HG02610 (cell line): ENCODE measurements around the gene GPRC5D.

Experiments used
- ATAC-seq: cut with Tn5 transposase; IDR thresholded peaks from one replicate; pipeline ENCODE4 v1.9.1; 2021; ENCODE audit warnings: mild to moderate bottlenecking, moderate library complexity; ENCODE audit not compliant: unreplicated experiment

GPRC5D gene

DNA sequence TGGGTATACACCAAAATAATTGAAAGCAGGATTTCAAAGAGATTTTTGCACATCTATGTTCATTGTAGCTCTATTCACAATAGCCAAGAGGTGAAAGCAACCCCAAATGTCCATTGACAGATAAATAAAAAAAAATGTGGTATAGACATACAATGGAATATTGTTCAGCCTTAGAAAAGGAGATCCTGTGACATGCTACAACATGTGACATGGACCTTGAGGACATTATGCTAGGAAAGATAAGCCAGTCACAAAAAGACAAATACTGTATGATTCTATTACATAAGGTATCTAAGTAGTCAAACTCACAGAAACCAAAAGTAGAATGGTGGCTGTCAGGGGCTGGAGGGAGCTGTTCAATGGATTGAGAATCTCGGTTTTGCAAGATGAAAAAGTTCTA, 12.1 kb downstream of the GPRC5D start:
- ATAC-seq = no peak

DNA sequence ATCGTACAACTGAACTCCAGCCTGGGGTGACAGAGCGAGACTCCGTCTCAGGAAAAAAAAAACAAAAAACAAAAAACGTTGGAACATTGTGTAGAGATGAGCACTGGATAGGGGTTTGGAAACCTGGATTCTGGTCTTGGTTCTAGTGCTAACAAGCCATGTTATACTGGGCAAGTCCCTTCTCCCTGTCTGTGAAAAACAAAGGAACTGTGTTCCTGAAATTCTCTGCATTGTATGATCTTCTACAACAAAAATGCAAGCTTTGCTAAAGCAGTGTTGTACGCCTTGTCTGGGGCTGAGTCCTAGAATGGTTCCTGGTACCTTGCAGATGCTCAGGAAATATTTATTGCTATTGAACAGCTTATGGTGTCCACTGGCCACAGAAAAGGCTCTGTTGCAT, 13.4 kb downstream of the GPRC5D start:
- ATAC-seq = no peak

DNA sequence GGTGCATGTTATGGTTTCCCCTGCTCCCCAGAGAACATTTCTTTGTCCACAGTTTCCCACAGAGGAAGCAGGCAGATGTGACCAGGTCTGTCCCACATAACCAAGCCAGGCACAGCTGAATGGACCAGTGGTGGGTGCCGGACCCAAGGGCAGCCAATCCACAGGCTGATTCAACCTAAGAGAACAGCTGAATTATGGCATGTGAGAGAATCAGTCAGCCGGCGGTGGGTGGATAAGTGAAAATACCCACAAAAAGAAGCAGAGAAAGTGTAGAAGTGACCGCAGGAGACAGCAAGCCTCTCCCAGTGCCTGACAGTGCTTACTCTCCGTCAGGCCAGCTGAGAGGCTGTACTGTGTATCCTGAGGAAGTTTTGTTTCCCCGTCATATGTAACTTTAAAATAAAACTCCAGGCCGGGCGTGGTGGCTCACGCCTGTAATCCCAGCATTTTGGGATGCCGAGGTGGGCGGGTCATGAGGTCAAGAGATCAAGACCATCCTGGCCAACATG, 14.9 kb downstream of the GPRC5D start:
- no peak for ATAC-seq

DNA sequence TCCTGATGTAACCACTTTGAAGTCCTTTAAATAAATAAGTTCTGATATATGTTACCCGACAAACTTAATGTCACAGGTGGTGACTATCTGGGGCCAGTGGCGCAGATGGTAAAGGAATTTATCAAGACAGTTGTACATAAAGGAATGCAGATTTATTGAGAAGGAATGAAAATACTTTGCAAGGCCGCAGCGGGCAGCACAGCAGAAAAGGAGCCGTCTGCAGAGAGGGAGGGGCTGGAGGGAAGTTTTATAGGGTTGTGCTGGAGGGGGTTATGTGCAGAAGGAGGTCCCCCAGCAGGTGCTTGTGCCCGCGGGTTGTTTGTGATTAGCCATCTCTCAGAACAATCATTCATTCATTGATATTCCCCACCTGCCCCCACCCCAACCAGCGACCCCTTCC, 17.4 kb downstream of the GPRC5D start:
- no peak for ATAC-seq

DNA sequence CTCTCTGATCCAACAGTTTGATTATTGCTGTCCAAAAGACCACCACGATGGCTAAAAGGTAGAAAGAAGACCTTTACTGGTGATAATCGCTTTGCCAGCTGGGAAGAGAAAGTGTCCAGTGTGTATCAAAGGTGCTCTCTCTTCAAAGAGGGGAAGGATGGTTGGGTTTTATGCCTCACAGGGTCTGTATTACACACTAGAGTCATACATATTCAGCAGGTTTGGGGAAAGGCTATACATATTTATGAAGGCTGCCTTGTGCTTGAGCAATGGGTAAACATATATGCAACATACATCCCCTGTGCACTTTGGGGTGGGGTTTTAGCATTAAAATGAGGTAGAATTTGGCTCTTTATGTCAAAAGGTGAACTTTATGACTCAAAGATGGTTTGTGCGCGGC, 18.2 kb downstream of the GPRC5D start:
- no peak for ATAC-seq

DNA sequence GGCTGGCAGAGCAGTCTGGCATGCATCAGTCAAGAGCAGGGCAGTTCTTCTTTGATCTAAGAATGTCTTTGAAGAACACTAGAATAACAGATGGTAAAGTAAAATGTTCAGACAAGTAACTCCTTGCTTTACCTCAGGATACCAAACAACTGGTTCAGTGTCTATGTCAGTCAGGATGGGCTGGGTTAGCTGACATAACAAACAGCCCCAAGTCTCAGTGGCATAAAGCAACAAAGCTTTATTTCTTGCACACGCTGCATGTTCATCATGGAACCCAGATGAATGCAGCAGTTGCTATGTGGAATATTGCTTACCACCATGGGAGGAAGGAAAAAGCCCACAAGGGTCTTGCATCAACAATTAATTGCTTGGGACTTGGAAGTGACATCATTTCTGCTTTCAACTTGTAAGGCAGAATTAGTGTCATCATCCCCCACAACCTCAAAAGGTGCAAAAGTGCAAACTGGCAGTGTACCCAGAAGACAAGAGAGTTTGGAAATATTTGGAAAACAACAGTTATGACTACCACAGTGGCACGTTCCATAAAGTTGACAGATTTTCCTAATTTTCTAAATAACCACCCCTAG, 21.2 kb downstream of the GPRC5D start:
- ATAC-seq = no peak

DNA sequence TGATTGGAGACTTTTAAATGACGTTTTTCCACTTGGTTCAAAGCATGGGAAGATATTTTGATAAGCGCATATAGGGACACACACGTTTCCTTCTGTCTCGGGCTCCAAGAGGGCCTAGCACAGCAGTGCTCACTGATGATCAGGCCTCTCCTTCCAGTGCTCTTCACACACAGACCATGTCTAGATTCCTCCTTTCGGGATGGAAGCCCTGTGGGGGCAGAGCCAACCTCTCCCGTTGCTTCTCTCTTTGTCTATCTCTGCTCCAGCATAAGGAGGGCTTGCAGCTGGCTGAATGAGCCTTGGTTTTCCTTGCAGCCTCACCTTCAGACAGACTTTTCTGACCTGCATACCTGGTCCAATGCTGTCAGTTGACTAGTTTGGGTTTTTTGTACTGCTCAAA, 22.3 kb downstream of the GPRC5D start:
- no peak for ATAC-seq

DNA sequence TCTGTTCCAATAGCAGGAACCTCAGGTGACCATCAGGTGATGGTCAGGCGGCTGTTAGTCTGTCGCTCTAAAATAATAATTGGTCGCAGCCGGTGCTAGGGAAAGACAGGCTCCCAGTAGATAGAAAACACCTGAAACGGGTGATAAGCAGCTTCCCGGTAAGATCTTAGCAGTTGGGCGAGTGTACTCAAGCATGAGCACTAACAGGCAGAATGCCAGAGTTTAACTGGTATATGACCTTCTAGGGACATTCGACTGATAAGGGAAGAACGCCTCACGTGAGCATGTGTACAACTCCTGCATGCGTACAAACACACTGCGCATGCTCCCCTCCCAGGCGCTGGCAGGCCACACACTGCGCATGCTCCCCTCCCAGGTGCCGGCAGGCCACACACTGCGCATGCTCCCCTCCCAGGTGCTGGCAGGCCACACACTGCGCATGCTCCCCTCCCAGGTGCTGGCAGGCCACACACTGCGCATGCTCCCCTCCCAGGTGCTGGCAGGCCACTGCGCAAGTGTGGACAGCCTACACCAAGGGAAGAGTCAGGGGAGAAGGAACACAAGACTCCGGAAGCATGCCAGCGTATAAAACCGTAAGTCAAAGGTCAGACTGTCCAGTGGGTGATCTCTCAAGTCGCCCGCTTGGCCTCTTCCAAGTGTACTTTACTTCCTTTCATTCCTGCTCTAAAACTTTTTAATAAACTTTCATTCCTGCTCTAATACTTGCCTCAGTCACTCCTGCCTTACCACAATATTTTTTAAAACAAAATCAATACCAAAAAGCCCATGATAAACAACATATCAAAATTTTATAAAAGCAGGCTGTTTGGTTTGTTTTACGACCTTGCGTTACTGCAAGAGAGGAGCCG, 24.5 kb downstream of the GPRC5D start:
- ATAC-seq = peak; percentile 76

DNA sequence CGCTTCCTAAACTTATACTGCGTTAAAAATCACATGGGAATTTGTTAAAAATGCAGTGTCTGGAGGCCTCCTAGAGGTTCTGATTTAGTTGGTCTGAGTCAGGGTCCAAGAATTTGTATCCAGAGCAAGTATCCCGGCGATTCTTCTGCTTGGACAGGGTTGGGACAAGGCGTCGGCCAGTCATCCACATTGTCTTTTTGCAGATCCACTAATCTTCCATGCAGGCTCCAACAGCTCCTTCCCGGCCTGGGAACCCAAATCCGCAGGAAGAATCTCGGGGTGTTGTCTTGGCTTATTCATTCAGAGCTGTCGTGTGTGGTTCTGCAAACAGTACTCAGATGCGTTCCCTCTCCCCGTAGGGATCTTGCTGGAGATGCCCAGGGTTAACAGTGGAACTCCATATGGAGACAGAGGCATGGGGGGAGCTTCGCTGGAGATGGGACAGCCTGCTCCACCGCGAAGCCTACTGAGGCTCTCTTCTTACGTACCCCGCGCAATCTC, 25.3 kb downstream of the GPRC5D start:
- ATAC-seq = no peak

DNA sequence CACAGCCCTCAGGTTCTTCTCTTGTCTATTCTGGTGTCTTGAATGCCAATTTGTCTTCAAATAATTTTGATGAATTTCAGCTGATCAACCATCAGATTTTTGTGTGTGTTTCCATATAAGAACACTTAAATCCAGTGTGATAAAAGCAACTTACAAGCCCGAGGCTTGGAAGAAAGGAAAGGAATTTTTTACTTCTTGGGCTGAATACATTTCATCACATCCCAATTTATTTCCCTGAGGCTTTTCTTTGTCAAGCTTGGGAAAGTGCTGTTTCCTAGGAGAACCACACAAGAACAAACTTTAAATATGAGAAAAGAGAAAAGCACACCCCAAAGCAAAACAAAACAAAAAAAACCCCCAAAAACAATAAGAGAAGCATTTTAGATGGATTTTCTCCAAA, 26.6 kb downstream of the GPRC5D start:
- no peak for ATAC-seq

DNA sequence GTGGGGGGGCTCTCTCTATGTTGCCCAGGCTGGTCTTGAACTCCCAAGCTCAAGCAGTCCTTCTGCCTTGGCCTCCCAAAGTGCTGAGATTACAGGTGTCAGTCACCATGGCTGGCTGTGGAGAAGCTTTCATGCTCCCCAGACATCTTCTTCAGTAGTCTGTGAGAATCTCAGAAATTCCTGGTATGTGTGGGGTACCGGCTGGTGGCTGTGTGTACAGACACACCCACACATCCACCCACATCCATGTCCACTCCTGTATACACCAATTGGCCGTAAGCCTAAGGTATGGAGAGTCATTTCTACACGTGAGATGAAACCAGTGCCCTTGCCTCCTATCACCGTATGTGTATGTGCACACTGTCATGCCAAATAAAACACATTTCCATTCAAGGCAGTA, 27.8 kb downstream of the GPRC5D start:
- no peak for ATAC-seq

DNA sequence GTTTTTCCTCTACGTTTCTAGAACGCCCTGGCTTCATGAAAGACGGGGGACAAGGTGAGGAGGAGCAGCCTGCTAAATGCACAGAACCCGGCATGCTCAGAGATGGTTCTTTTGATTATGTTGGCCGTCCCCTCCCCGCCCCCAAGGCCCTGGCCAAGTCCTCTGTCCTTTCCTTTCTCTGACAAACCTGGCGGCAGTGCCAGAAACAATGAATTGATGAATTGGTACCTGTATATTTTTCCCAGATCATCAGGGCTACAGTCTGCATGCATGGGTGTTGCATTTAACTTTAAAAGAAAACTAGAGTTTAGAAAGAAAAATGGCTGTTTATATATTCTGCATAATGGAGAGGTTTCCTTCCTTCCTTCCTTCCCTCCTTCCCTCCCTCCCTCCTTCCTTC, 29.0 kb downstream of the GPRC5D start:
- no peak for ATAC-seq

DNA sequence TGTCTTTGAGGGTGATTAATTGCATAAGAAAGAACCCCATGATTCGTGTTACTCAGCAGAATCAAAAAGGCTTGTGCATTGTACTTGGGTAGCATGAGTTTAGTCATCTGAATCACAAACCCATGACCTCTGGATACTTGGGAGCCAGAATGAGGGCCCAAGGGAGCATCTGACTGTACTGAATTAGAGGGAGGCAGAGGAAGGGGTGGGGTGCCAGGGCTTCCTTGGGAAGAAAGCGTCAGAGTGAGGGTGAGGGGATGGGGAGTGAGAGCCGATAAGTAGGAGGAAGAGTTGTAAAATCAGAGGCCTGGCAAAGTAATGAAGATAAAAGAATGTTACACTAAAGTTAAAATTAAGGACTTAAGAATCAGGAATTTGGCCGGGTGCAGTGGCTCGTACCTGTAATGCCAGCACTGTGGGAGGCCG, 29.8 kb downstream of the GPRC5D start:
- ATAC-seq = no peak

DNA sequence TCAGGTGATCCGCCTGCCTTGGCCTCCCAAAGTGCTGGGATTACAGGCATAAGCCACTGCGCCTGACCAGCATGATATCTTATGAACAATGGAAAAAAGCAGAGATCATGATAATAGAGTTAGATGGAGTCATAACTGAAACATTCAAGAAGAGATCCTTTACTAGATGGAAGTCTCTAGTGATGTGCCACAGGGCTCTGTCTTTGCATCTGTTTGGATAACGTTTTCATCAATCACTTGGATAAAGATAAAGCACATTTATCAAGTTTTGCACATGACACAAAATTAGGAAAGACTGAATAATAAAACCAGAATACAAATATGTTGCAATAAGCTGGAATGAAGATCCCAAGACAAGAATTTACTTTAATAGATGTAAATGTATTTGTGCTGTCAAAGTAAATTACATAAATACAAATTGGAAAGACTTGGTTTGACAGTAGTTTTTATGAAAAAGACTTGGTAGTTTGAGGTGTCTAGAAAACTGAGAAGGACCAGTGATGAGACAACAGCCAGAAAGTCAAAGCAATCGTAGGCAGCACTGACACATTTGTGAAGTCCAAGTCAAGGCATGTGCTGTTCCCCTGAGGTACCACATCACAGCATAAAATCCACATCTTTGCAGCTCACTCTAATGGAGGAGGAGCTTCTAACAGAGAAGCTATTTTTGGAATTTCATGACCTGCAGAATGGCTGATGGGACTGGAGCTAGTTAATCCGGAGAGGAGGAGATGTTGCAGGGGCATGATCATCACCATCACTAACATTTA, 32.1 kb downstream of the GPRC5D start:
- no peak for ATAC-seq

DNA sequence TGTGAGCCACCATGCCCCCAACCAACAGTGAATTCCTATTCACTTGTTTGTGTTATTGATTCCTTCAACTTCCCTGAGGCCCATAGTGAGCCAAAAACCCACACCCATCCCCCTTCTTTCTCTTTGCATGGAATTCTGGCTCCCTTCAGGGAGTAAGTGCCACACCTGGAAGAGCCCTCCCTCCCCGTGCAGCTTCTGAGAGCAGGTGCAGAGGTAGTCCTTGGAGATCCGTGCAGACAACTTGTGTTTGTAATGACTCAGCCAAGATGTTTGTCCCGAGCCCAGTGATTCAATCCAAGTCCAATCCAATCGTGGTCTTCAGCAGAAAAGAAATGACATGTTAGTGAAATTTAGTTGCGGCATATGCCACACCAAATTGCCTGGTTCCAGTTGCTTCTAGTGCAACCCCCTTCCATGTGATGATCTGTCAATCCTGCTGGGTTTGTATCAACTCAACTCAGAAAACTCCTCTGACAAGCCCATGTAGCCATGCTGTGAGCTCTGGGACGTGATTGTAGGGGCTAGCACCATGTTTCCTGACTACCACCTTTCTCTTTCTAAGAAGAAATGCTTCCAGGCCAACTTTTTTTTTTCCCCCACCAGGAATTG, 33.1 kb downstream of the GPRC5D start:
- ATAC-seq = no peak

DNA sequence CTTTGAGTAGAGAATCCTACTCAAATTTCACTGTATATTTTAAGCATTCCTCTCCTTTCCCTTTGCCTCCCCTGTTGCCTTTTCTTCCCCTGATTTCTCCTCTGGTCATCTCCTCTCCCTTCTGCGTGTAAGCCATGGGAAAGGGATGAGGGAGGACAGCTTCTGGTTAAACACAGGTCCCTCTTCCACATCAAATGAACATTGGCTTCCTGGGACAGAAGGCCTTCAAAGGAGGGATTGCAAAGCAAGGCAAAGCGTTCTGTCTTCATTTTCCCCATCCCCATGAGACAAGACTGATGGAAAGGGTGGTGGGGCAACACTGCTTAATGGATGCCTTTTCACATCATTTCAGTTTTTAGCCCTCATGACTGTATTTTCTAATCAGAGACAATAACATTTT, 34.5 kb downstream of the GPRC5D start:
- no peak for ATAC-seq

DNA sequence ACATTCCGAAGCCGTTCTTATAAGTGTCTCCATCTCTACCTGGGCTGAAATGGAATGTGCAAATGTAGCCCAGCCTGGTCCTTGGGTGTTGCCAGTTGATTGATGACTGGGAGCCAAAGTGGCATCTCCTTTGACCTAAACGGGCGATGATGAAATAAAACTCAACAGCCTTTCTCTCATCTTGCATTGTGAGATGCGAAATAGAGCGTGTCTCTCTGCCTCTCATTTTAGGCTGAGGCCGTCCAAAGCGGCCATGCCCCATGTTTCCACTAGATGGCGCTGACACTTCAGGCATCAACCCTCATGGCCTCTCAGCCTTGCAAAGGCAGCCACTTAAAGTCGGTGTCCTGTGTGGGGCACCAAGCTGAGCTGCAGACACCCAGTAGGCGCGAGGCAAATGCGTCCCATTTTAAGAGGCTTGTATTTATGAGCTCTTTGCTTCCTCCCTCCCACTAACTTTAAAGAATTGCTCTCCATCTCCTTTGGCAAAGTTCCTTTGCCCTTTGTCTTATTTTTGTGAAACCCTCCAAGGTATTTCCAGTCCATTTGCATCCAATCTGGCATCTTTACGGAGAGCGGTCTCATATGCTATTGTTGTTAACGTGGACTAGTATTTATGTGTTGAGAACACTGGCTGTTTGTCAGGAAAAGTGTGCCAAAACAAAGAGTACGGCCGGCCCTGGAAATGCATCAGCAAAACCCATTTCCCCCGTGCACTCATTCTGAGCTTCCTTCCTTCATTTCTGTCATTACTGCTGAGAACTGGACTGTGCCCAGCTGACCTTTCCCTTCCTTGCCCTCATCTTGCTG, 35.6 kb downstream of the GPRC5D start:
- peak; percentile 91 for ATAC-seq

DNA sequence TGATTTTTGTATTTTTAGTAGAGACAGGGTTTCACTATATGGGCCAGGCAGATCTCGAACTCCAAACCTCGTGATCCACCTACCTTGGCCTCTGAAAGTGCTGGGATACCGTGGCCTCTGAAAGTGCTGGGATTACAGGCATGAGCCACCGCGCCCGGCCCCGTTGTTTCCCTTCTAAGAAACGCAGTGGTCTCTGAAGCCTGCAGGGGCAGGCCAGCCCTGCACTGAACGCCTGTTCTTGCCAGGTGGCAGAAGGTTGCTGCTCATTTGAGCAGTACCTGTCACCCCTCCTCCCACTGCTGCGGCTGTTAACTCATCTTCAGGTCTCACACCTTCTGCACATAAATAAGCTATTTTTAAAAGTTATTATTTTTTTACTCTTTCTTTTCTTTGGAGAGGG, 36.3 kb downstream of the GPRC5D start:
- no peak for ATAC-seq

DNA sequence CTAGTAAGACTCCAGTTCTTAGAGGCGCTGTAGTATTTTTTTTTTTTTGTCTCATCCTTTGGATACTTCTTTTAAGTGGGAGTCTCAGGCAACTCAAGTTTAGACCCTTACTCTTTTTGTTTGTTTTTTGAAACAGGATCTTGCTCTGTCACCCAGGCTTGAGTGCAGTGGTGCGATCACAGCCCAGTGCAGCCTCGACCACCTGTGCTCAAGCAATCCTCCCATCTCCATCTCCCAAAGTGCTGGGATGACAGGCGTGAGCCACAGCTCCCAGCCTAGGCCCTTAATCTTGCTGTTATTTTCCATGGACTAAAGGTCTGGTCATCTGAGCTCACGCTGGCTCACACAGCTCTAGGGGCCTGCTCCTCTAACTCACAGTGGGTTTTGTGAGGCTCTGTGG, 39.3 kb downstream of the GPRC5D start:
- no peak for ATAC-seq

DNA sequence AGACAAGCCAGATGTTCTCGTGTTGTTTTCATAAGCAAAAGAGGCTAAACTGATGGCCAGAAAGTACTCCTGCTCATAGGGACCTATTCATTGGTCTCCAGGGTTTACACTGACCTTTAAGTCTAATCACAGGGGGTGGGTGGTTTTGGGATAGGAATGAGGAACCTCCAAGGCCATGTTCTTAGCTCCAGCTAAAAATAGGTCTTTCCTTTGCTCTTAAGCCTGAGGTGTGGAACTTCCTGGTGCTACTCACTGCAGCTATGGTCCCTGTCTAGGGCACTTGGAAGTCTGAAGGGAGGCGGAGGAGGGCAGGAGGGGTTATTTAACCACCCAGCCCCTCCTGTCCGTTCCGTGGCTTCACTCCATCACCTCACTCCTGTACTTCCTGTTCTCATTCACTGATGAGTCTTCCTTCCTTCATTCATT, 42.0 kb downstream of the GPRC5D start:
- ATAC-seq = no peak
